AG09309 (cell line): Measurements from ENCODE around the gene TACC2.

Experiments
- DNase-seq: peaks from one replicate; pipeline ENCODE4 v3.0.0-alpha.2; 2010; ENCODE audit warnings: low read depth
- H3K4me3 ChIP-seq: 2 replicates; pipeline ENCODE4 v1.5.1; 2011; ENCODE audit warnings: mild to moderate bottlenecking, low read depth, low read length, moderate library complexity; ENCODE audit not compliant: control insufficient read depth
- CTCF ChIP-seq: IDR thresholded peaks from 2 replicates; pipeline ENCODE4 v1.5.1; 2011; ENCODE audit warnings: mild to moderate bottlenecking, low read depth, low read length, inconsistent platforms; ENCODE audit not compliant: insufficient read depth, control insufficient read depth; ENCODE audit errors: missing control alignments

Gene TACC2

DNA sequence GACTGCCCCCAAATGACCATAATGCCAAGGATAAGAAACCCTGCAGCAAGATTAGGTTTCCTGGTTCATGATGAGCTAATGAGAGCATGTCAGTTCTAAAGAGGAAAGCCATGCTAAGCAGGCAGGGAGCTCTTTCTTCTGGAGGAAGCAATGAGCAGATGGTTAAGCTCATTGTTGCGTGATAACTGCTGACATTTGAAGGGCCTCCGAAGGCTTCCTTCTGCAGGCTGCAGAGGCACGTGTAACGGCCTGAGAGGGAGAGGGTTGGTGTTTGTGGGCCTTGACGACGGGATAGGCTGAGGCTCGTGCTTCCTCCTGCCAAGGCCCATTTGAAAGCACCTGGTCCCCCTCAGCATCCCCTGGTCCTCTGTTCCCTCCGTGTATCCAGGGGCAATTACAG is 218.6 kb downstream of the TACC2 start:
- no peak for DNase-seq
- TF ChIP-seq CTCF: no peak
- H3K4me3 ChIP-seq: no peak overlapping the region

GRCh38 chr10:122208571-122209430 is 219.8 kb downstream of the TACC2 start:
- no peak overlapping the region for H3K4me3 ChIP-seq
- no peak for TF ChIP-seq CTCF
- no peak for DNase-seq

GRCh38 chr10:122210481-122211265 is 221.7 kb downstream of the TACC2 start:
- no peak for TF ChIP-seq CTCF
- H3K4me3 ChIP-seq: no peak overlapping the region
- no peak for DNase-seq

DNA sequence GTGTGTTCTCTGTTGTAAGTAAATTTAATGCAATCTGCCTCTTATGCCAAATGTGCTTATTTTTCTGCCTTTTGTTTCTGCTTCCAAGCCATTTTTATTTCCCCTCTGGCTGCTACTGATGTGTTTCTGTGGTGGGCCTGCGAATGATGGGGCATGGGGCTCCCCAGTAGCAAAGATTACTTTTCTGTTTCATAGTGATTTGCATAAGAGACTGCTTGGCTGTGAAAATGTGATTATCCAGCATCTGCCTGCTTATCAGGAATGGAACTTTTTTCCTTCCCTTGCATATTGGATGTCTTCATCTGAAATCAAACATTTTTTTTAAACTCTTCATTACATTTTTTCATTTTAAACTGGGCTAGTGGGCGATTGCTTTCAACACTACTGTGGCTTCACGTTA is 224.4 kb downstream of the TACC2 start:
- H3K4me3 ChIP-seq: no peak overlapping the region
- DNase-seq: no peak
- no peak for TF ChIP-seq CTCF

- peak; percentile 7 for TF ChIP-seq CTCF
- no peak overlapping the region for H3K4me3 ChIP-seq
- no peak for DNase-seq
Observed at GRCh38 chr10:122213766-122214165, 224.8 kb downstream of the TACC2 start.

DNA sequence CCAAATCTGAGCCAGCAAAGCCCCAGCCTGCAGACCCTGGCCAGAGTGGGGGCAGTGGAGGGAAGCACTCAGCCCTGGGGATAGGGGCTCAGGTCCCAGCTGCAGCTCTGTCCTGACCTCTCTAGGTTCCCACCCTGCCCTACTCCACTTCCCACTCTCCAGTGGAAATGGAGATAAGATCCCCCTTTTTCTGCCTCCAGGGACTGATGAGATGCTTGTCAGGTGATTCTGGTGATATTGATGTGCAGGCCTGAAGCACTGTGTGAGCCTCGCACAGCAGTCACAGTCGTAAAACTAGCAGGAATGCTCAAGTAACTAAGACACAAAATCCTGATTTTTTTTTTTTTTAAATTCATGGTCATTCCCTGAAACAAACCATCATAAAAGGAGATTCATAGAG is 227.1 kb downstream of the TACC2 start:
- TF ChIP-seq CTCF: no peak
- no peak overlapping the region for H3K4me3 ChIP-seq
- DNase-seq: no peak
